ENCODE data around the gene FRMD1.

GRCh38 chr6:168093071-168093505 lies 14.1 kb upstream of the FRMD1 start:
- no peak for TF ChIP-seq CTCF (IDR thresholded peaks at IDR 0.05)
- no peak for TF ChIP-seq POLR2AphosphoS5 (IDR thresholded peaks at IDR 0.05)
- TF ChIP-seq POLR2A (IDR thresholded peaks at IDR 0.05) = no peak
